Measurements from ENCODE around the gene CNEP1R1. TPM values are rescaled to one million over a fixed set of nuclear protein-coding genes. Genes with fewer than 3 reads are reported as not detected.

Gene CNEP1R1
- total and polyA plus RNA-seq, 2 of the 8 experiments (the other 6 are each of a cell fraction or from before 2014, with no cell fraction given), result 10.6 to 13.6 TPM

- peak within 1 kb of the TSS; percentile 94; the same call in 1 of the 2 replicates for H2AFZ ChIP-seq (ENCODE audit: low read length)
- peaks cover 2 to 17% (median 12%) of the 10 kb centered on the region in 4 experiments; a peak in 4 of 8 replicates for H3K36me3 ChIP-seq (ENCODE audit: control insufficient read depth in 2 of 4, insufficient read depth in 4 of 4, low read length in 3 of 4)
- DNase-seq (ENCODE audit: low read depth in 1 of 2, low spot score in 2 of 2) (peak; percentile 84 to 97), FAIRE-seq (no peak)
- H2BK20ac ChIP-seq (ENCODE audit: low read length), result 0 out of 2 replicates have a peak within 1 kb of the TSS, but pooled peaks have one; percentile 93
- peak within 1 kb of the TSS; percentile 85; the same call in 1 of the 2 replicates for H2BK5ac ChIP-seq (ENCODE audit: low read depth, low read length)
- H3K4me1 ChIP-seq (replicated peaks in 1 of 4; ENCODE audit: control insufficient read depth in 3 of 4, insufficient read depth in 4 of 4, low read length in 3 of 4), result peaks cover 0 to 9% (median 3%) of the 10 kb centered on the region in 4 experiments; a peak in 5 of 7 replicates
- H3K79me1 ChIP-seq (ENCODE audit: low read depth, low read length), result no peaks in the 10 kb centered on the region
- no peaks in the 10 kb centered on the region for H3K9me3 ChIP-seq (ENCODE audit: insufficient read depth in 2 of 2, low read depth in 1 of 2, low read length in 1 of 2)
- H3K4me2 ChIP-seq (ENCODE audit: insufficient read depth in 1 of 2, low read depth in 2 of 2, low read length in 2 of 2), result peak within 1 kb of the TSS; percentile 82 to 94
- H2BK120ac ChIP-seq (replicated peaks; ENCODE audit: low read depth, low read length), result peak within 1 kb of the TSS; percentile 63
- H3K27me3 ChIP-seq (replicated peaks in 1 of 4; ENCODE audit: control insufficient read depth in 3 of 4, extremely low read depth in 1 of 4, insufficient read depth in 3 of 4, low read length in 3 of 4), result no peaks in the 10 kb centered on the region
- no peak within 1 kb of the TSS for H2BK12ac ChIP-seq (ENCODE audit: low read depth, low read length)
- no peak within 1 kb of the TSS for H3K23ac ChIP-seq (ENCODE audit: insufficient read length)
- H2BK15ac ChIP-seq (ENCODE audit: low read length), result no peak within 1 kb of the TSS
- peak within 1 kb of the TSS; percentile 1; the same call in 1 of the 2 replicates for H2AK5ac ChIP-seq (ENCODE audit: low read depth, low read length)
- H4K91ac ChIP-seq (replicated peaks; ENCODE audit: insufficient read length, low read length), result peak within 1 kb of the TSS; percentile 97
- H4K5ac ChIP-seq (ENCODE audit: insufficient read length, low read depth, low read length), result peak within 1 kb of the TSS; percentile 90
- peak within 1 kb of the TSS; percentile 51 for H3K14ac ChIP-seq (ENCODE audit: insufficient read length)
- H4K8ac ChIP-seq (ENCODE audit: extremely low read depth, insufficient read depth, low read length), result peak within 1 kb of the TSS; percentile 93
- H3K18ac ChIP-seq (ENCODE audit: extremely low read depth, low read length), result peak within 1 kb of the TSS; percentile 98
- H3K9ac ChIP-seq (replicated peaks in 1 of 4; ENCODE audit: extremely low read depth in 1 of 4, low read depth in 3 of 4, low read length in 3 of 4), result peak within 1 kb of the TSS; percentile 46 to 82 (median 59); a peak in 6 of 7 replicates
- peaks cover 0 to 18% of the 10 kb centered on the region in 2 experiments; a peak in 2 of 4 replicates for H3K79me2 ChIP-seq (ENCODE audit: control insufficient read depth in 1 of 2, insufficient read depth in 2 of 2, low read length in 2 of 2)
- H3K4me3 ChIP-seq (ENCODE audit: extremely low read depth in 1 of 4, insufficient read depth in 2 of 4, low read depth in 3 of 4, low read length in 4 of 4), result peak within 1 kb of the TSS; percentile 61 to 90 (median 78)
- H3K56ac ChIP-seq (replicated peaks; ENCODE audit: insufficient read length, low read depth, low read length), result no peak within 1 kb of the TSS
- peaks cover 10% of the 10 kb centered on the region for H3K23me2 ChIP-seq (ENCODE audit: low read depth, low read length)
- ChIA-PET CTCF (ENCODE audit: partially characterized antibody) (interaction anchor here (1.3 to 4.8 kb wide), 4 partner anchors 42 to 145 kb away, joined by 3 to 35 read pairs (median 15); partner anchors contain the start of gene CNEP1R1), POLR2A (ENCODE audit: partially characterized antibody) (interaction anchor here (0.5 to 1.3 kb wide), 2 partner anchors 20 to 41 kb away, joined by 3 to 5 read pairs; partner anchors contain the start of gene CNEP1R1)
- 5% methylated on average over 68 of the region's 91 CpGs; no CpG with 5 or more reads in 1 of the 2 experiments for WGBS, 2 experiments (ENCODE audit: extremely low coverage in 1 of 2, insufficient coverage in 1 of 2, insufficient read length in 1 of 2, insufficient replicate concordance in 2 of 2, low coverage in 1 of 2, low lambda C conversion rate in 2 of 2, missing lambda C conversion rate in 1 of 2)
- peak within 1 kb of the TSS; percentile 84; the same call in 1 of the 2 replicates for H3K27ac ChIP-seq (ENCODE audit: low read depth, low read length)
- peaks cover 0 to 5% of the 10 kb centered on the region in 2 experiments for H4K20me1 ChIP-seq (replicated peaks in 1 of 2; ENCODE audit: control insufficient read depth in 1 of 2, insufficient read depth in 2 of 2, low read length in 2 of 2)
- peak within 1 kb of the TSS; percentile 98 for H3K4ac ChIP-seq (replicated peaks; ENCODE audit: insufficient read length, low read depth, low read length)
- no peak for TF ChIP-seq ATF3 (IDR thresholded peaks at IDR 0.05; ENCODE audit: insufficient read depth, low read depth, low read length)
- no peak for TF ChIP-seq SP4 (IDR thresholded peaks at IDR 0.05; ENCODE audit: low read length)
- no peak for TF ChIP-seq SUZ12 (IDR thresholded peaks at IDR 0.05; ENCODE audit: low read length)
- peak in 1 of 2 experiments; percentile 29; a peak in 1 of 3 replicates for TF ChIP-seq POLR2A (IDR thresholded peaks at IDR 0.05; ENCODE audit: control extremely low read depth in 1 of 2, low read depth in 2 of 2, low read length in 2 of 2)
- peak; percentile 51; the same call in 1 of the 2 replicates for TF ChIP-seq POLR2AphosphoS5 (IDR thresholded peaks at IDR 0.05; ENCODE audit: low read depth, low read length)
- TF ChIP-seq KDM4A (IDR thresholded peaks at IDR 0.05; ENCODE audit: low read depth, low read length, severe bottlenecking), result no peak
- TF ChIP-seq NRF1 (IDR thresholded peaks at IDR 0.05; ENCODE audit: low read depth, low read length), result peak; percentile 90
- peak; percentile 39; the same call in 1 of the 2 replicates for TF ChIP-seq TAF1 (IDR thresholded peaks at IDR 0.05; ENCODE audit: low read depth, low read length)
- TF ChIP-seq CEBPB (IDR thresholded peaks at IDR 0.05; ENCODE audit: low read depth, low read length), result no peak
- TF ChIP-seq JUN (IDR thresholded peaks at IDR 0.05; ENCODE audit: low read depth, low read length), result no peak
- no peak for TF ChIP-seq CBX8 (IDR thresholded peaks at IDR 0.05; ENCODE audit: borderline replicate concordance, low read depth, low read length)
Measured at GRCh38 chr16:50065624-50066481, 40.8 kb downstream of the CNEP1R1 start, which contains the start of gene HEATR3. HEATR3 (plus strand) TSS chr16:50065970; CDS start chr16:50066132, 162 bp downstream.
